Measurements from ENCODE around the gene PPFIA1. TPM values are rescaled to one million over a fixed set of nuclear protein-coding genes. Genes with fewer than 3 reads are reported as not detected.
A peak's percentile ranks its signal among the peaks of the same experiment; 100 is the strongest.

PPFIA1 gene
- total RNA-seq, 1 experiment from 2014 or later, result 63.4 TPM

- no peak overlapping the region for H3K27ac ChIP-seq (ENCODE audit: insufficient read length, low read depth, low read length)
- no peaks in the 10 kb centered on the region for H4K20me1 ChIP-seq (ENCODE audit: control insufficient read depth, insufficient read depth, insufficient read length)
- H2AK5ac ChIP-seq (ENCODE audit: insufficient read length, low read length), result no peak overlapping the region
- no peak overlapping the region for H4K8ac ChIP-seq (replicated peaks; ENCODE audit: insufficient read length, low read depth, low read length)
- no peak overlapping the region for H3K18ac ChIP-seq (ENCODE audit: insufficient read length, low read depth, low read length)
- no peaks in the 10 kb centered on the region for H3K4me1 Mint-ChIP-seq
- peaks cover 66 to 95% (median 86%) of the 10 kb centered on the region in 3 experiments for H3K36me3 Mint-ChIP-seq (ENCODE audit: insufficient read depth in 1 of 3, low read depth in 3 of 3)
- no CpG with 5 or more reads among the region's 29 CpGs for WGBS (ENCODE audit: extremely low coverage, insufficient read length, low lambda C conversion rate)
- H3K9me3 ChIP-seq (ENCODE audit: control insufficient read depth, low read depth, low read length), result no peaks in the 10 kb centered on the region
- no peak overlapping the region for H2BK12ac ChIP-seq (ENCODE audit: insufficient read length, low read depth, low read length)
- no peak overlapping the region for H3K4me3 Mint-ChIP-seq
- H3K27me3 ChIP-seq (ENCODE audit: insufficient read depth, low read length), result no peaks in the 10 kb centered on the region
- no peak for DNase-seq
- H3K9ac ChIP-seq (ENCODE audit: extremely low read depth, insufficient read length, low read length), result no peak overlapping the region
- no peak overlapping the region for H2BK15ac ChIP-seq (ENCODE audit: low read depth, low read length)
- H2BK120ac ChIP-seq (ENCODE audit: low read depth, low read length, poor library complexity, severe bottlenecking), result no peak overlapping the region
- no peak overlapping the region for H2AFZ ChIP-seq (ENCODE audit: low read length)
- no peak overlapping the region for H4K91ac ChIP-seq (ENCODE audit: insufficient read length, low read depth, low read length)
- H4K5ac ChIP-seq (ENCODE audit: insufficient read length, low read depth, low read length), result no peak overlapping the region
- H3K27me3 Mint-ChIP-seq (ENCODE audit: low read depth), result no peaks in the 10 kb centered on the region
- no peak overlapping the region for H3T11ph ChIP-seq (ENCODE audit: low read length)
- no peak overlapping the region for H2BK5ac ChIP-seq (ENCODE audit: insufficient read length, low read length)
- TF ChIP-seq CTCF (conservative IDR thresholded peaks at IDR 0.05), result no peak
- no peak overlapping the region for H3K4me2 ChIP-seq (ENCODE audit: insufficient read depth, insufficient read length, low read length)
- H2BK20ac ChIP-seq (ENCODE audit: low read depth, low read length, poor library complexity, severe bottlenecking), result no peak overlapping the region
- H3K23me2 ChIP-seq (ENCODE audit: insufficient read length, low read depth, low read length, poor library complexity, severe bottlenecking), result no peaks in the 10 kb centered on the region
- no peak overlapping the region for H3K23ac ChIP-seq (ENCODE audit: insufficient read length, low read depth, low read length)
- no peak overlapping the region for H3K14ac ChIP-seq (ENCODE audit: insufficient read depth, low read length)
- H3K4me1 ChIP-seq (ENCODE audit: insufficient read depth, low read length), result no peaks in the 10 kb centered on the region
- H3K56ac ChIP-seq (ENCODE audit: insufficient read length, low read depth, low read length), result no peak overlapping the region
- H3K79me2 ChIP-seq (ENCODE audit: insufficient read depth, low read length), result no peaks in the 10 kb centered on the region
- H3K27ac Mint-ChIP-seq, result peak overlapping the region in 1 of 3 experiments; percentile 50; a peak in 1 of 7 replicates
- H3K9me3 Mint-ChIP-seq, result no peaks in the 10 kb centered on the region
- peaks cover 4% of the 10 kb centered on the region for H3K79me1 ChIP-seq (ENCODE audit: insufficient read depth, low read depth, low read length, poor library complexity, severe bottlenecking)
- no peak overlapping the region for H3K4ac ChIP-seq (ENCODE audit: low read depth, low read length)
Measured at GRCh38 chr11:70410276-70411205, 140.1 kb downstream of the PPFIA1 start.

Data from H9 (cell line).